Heart right ventricle (tissue), 16 donors: Measurements from ENCODE around the gene PIK3R6. TPM values are rescaled to one million over a fixed set of nuclear protein-coding genes. Genes with fewer than 3 reads are reported as not detected.
A peak's percentile ranks its signal among the peaks of the same experiment; 100 is the strongest.

Experiments used
- ATAC-seq, 8 donors: fragments of 200-7000 bp; cut with Tn5 transposase; one replicate each; pipeline ENCODE4 v1.9.1; 2020; ENCODE audit warnings: mild to moderate bottlenecking in 8 of 8, moderate library complexity in 8 of 8, moderate number of reproducible peaks in 1 of 8
- DNase-seq, 2 donors: peaks; one replicate each; pipeline ENCODE4 v3.0.0-alpha.2; 2020
- H3K27ac ChIP-seq, 10 donors: fragments of 200-600 bp; sonication (generic) in 2 of 10; one replicate each; pipeline versions ENCODE4 v1.5.0 to v1.8.0; 2020 to 2022; ENCODE audit warnings: mild to moderate bottlenecking in 3 of 10
- H3K27me3 ChIP-seq, 7 donors: fragments of 200-600 bp; one replicate each; pipeline ENCODE4 v1.8.0; 2021 to 2022; ENCODE audit warnings: mild to moderate bottlenecking in 2 of 7
- H3K36me3 ChIP-seq, 9 donors: fragments of 200-600 bp; sonication (generic) in 1 of 9; one replicate each; pipeline versions ENCODE4 v1.5.0 to v1.8.0; 2020 to 2022; ENCODE audit warnings: mild to moderate bottlenecking in 2 of 9
- H3K4me1 ChIP-seq, 9 donors: fragments of 200-600 bp; sonication (generic) in 1 of 9; one replicate each; pipeline versions ENCODE4 v1.5.0 to v1.8.0; 2020 to 2022; ENCODE audit warnings: mild to moderate bottlenecking in 4 of 9
- H3K4me3 ChIP-seq, 10 donors: fragments of 200-600 bp; sonication (generic) in 2 of 10; one replicate each; pipeline versions ENCODE4 v1.5.0 to v1.8.0; 2020 to 2022; ENCODE audit warnings: mild to moderate bottlenecking in 7 of 10, moderate library complexity in 2 of 10
- H3K9me3 ChIP-seq, 11 donors: fragments of 200-600 bp in 10 of 11; sonication (generic) in 2 of 11; one replicate each; pipeline versions ENCODE4 v1.5.0 to v1.8.0; 2013 to 2022; ENCODE audit warnings: mild to moderate bottlenecking in 2 of 11, control low read depth in 1 of 11, moderate library complexity in 1 of 11
- WGBS, 2 donors: extraction: QIAGEN DNeasy Blood & Tissue Kit; methylation state at CpG; one replicate each; pipeline ENCODE4 v1.1.7; 2013; ENCODE audit warnings: inconsistent platforms in 1 of 2; 5-methylcytosine and 5-hydroxymethylcytosine counted together
- intact Hi-C, 10 donors: fragments of 100-400 bp; cut with DNase I; formaldehyde crosslinking; loops; one replicate each; pipeline versions ENCODE4 v1.11.1 to v1.14.2; 2022
- polyA plus RNA-seq, 2 donors: library from polyadenylated mRNA; stranded (reverse); fragments of 200-250 nt; gene quantifications; one replicate each; pipeline ENCODE4 v1.2.3, GENCODE V29; 2013
- total RNA-seq, 10 donors: library from RNA; stranded (reverse); fragmentation: NEBNext Ultra II Directional in 3 of 10; extraction: Animal tissue kit (Norgen Biotek cat#: 25700) in 3 of 10; gene quantifications; one replicate each; pipeline versions ENCODE4 v1.2.1 to v1.2.4, GENCODE V29; 2021 to 2023
- TF ChIP-seq, protein P1 (sequence below), 9 donors: fragments of 200-600 bp; sonication (generic) in 2 of 9; IDR thresholded peaks; one replicate each; pipeline versions ENCODE4 v1.5.0 to v1.8.0; 2021 to 2022; ENCODE audit warnings: antibody characterized with exemption in 9 of 9, mild to moderate bottlenecking in 5 of 9, moderate library complexity in 1 of 9
- donor health status: Arrhythmogenic right ventricular cardiomyopathy.
- donor health status: ischemic (EF 13 %, LVEDD 7.1; RV severe dilation, severe dysfunction).
- donor health status: healthy with polysubstance abuse.
- donor health status: DM: no; HTN: yes; CAD: no.
- donor health status: DM: no; HTN: no; CAD: no.
- donor health status: ischemic (EF 25% LVEDD 6.9; RV normal size, moderate dysfunction).
- donor health status: ischemic (EF 25% LVEDD 5.7; RV mildly dilated, moderate dysfunction).
- donor health status: healthy.
- donor health status: DM: yes; HTN: yes; CAD: no.
- donor health status: Ischemic cardiomyopathy.
- donor health status: ischemic (EF 35%, LVEDD 5.7; RV mildly dilated, moderate dysfunction).
- donor health status: nonischemic (EF 11% LVEDD 7.7; RV severe dilation, severe dysfunction).
- donor health status: DM: yes; HTN: yes; CAD: no.
- donor health status: PGD.
- donor health status: ischemic (EF 29% LVEDD 5.4; RV normal size, mild dysfunction).
- donor health status: nonischemic (EF 23%, LVEDD 6.1; RV moderate dilation, normal function).

PIK3R6 gene
- total and polyA plus RNA-seq, 12 donors = 0.32 to 3.4 (median 1.0) TPM

DNA sequence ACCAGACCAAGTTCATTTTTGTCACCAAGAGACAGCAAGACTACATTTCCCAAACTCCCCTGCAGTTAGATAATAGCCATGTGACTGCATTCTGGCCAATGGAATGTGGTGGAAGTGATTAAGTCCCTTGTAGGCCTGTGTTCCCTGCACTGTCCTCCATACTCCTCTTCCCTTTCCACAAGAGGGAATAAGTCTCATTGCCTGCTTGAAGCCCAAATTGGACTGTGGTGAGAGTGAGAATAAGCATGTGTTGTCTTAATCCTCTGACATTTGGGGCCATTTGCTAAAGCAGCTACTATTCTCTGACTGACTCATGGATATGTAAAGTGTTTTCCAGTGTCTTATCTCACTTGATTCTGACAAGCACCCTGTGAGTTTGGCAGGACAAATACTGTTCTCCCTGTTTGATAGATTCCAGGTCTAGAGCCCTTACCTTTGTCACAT lies 20.7 kb downstream of the PIK3R6 start:
- H3K4me1 ChIP-seq = peaks cover 0 to 25% (median 9%) of the 10 kb centered on the region in 9 donors
- H3K4me3 ChIP-seq = no peak overlapping the region
- intact Hi-C loops = no loop called here
- peak overlapping the region; percentile 45 to 84 (median 76) for H3K27ac ChIP-seq
- no peaks in the 10 kb centered on the region for H3K9me3 ChIP-seq
- peak; percentile 84 to 96 (median 92) for ATAC-seq
- H3K27me3 ChIP-seq = no peaks in the 10 kb centered on the region
- peak in 1 of 2 donors; percentile 54 for DNase-seq
- peaks cover 0 to 11% (median 0%) of the 10 kb centered on the region in 9 donors for H3K36me3 ChIP-seq
- TF ChIP-seq, protein P1, sequence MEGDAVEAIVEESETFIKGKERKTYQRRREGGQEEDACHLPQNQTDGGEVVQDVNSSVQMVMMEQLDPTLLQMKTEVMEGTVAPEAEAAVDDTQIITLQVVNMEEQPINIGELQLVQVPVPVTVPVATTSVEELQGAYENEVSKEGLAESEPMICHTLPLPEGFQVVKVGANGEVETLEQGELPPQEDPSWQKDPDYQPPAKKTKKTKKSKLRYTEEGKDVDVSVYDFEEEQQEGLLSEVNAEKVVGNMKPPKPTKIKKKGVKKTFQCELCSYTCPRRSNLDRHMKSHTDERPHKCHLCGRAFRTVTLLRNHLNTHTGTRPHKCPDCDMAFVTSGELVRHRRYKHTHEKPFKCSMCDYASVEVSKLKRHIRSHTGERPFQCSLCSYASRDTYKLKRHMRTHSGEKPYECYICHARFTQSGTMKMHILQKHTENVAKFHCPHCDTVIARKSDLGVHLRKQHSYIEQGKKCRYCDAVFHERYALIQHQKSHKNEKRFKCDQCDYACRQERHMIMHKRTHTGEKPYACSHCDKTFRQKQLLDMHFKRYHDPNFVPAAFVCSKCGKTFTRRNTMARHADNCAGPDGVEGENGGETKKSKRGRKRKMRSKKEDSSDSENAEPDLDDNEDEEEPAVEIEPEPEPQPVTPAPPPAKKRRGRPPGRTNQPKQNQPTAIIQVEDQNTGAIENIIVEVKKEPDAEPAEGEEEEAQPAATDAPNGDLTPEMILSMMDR (IDR thresholded peaks at IDR 0.05) = no peak

GRCh38 chr17:8844229-8845218 lies 22.9 kb downstream of the PIK3R6 start:
- H3K27me3 ChIP-seq = no peaks in the 10 kb centered on the region
- H3K4me1 ChIP-seq = peaks cover 0 to 25% (median 9%) of the 10 kb centered on the region in 9 donors
- H3K27ac ChIP-seq = no peak overlapping the region
- TF ChIP-seq, protein P1 (IDR thresholded peaks at IDR 0.05) = no peak
- intact Hi-C loops = no loop called here
- no peak for ATAC-seq
- no peaks in the 10 kb centered on the region for H3K9me3 ChIP-seq
- no peak for DNase-seq
- no peak overlapping the region for H3K4me3 ChIP-seq
- peaks cover 0 to 9% (median 0%) of the 10 kb centered on the region in 9 donors for H3K36me3 ChIP-seq
- 88 to 94% methylated on average over 9 of the region's 9 CpGs for WGBS, 2 donors

DNA sequence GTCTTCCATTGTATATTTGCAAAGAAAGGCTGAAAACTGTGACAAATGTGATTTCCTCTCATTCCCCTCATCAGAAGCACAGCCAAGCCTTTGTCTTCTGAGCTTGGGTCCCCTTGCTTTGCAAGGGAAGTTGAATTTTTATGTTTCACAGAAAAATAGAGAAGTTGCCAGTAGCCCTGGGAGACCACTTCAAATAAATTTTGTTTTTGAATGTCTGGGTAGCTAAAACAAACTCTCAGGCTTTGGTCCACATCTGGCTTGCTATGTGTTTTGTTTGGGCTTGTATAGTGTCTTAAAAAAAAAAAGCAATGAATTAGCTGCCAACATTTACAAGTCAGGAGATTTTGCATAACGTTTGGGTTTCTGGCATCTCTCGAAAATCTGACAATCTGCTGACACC lies 24.1 kb downstream of the PIK3R6 start:
- intact Hi-C loops = no loop called here
- ATAC-seq = no peak
- peaks cover 0 to 25% (median 9%) of the 10 kb centered on the region in 9 donors for H3K4me1 ChIP-seq
- H3K36me3 ChIP-seq = peaks cover 0 to 4% (median 0%) of the 10 kb centered on the region in 9 donors
- H3K4me3 ChIP-seq = no peak overlapping the region
- H3K27ac ChIP-seq = no peak overlapping the region
- H3K27me3 ChIP-seq = no peaks in the 10 kb centered on the region
- WGBS, 2 donors = 43 to 54% methylated on average over 2 of the region's 2 CpGs
- TF ChIP-seq, protein P1 (IDR thresholded peaks at IDR 0.05) = no peak
- no peaks in the 10 kb centered on the region for H3K9me3 ChIP-seq
- DNase-seq = no peak

- WGBS, 2 donors = 77 to 84% methylated on average over 4 of the region's 4 CpGs
- TF ChIP-seq, protein P1 (IDR thresholded peaks at IDR 0.05) = no peak
- Histone ChIP-seq H3K4me1 (peaks cover 0 to 26% (median 3%) of the 10 kb centered on the region in 9 donors), H3K27me3 (no peaks in the 10 kb centered on the region), H3K4me3 (no peak overlapping the region), H3K27ac (no peak overlapping the region), H3K9me3 (no peaks in the 10 kb centered on the region), H3K36me3 (peaks cover 0 to 4% (median 0%) of the 10 kb centered on the region in 9 donors)
- ATAC-seq (no peak), DNase-seq (no peak)
- intact Hi-C loops = no loop called here
Observed at GRCh38 chr17:8841844-8842243, 25.6 kb downstream of the PIK3R6 start.
